ENCODE data around the gene CRIP3. TPM values are rescaled to one million over a fixed set of nuclear protein-coding genes. Genes with fewer than 3 reads are reported as not detected.

CRIP3 gene
- total and polyA plus RNA-seq, 2 donors (not counting 3 experiments of a cell fraction or from before 2014, with no cell fraction given), result not detected

DNA sequence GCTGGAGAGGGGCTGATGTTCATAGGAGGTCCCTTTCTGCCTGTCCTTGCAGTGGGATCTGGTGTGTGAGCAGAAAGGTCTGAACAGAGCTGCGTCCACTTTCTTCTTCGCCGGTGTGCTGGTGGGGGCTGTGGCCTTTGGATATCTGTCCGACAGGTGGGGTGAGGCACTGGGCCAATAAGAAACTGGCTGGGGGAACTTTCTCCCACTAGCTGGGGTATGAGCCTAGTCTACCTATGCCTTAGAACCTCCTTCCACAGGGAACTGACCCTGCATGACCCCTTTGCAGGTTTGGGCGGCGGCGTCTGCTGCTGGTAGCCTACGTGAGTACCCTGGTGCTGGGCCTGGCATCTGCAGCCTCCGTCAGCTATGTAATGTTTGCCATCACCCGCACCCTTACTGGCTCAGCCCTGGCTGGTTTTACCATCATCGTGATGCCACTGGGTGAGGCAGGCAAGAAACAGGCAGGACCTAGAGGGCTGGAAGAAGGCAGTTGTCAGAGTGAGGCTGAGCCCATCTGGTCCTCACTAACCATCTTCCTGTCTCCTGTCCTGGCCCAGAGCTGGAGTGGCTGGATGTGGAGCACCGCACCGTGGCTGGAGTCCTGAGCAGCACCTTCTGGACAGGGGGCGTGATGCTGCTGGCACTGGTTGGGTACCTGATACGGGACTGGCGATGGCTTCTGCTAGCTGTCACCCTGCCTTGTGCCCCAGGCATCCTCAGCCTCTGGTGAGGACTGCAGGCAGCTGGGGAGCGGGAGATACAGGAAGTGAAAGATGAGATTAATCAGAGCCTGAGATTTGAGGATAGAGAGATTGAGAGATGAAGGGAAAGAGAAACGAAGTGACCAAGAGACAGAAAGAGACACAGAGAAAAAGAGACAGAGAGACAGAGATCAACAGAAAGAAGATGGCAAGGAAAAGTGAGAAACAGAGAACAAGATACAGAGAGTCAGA lies 9.0 kb downstream of the CRIP3 start:
- Histone ChIP-seq H2AFZ (ENCODE audit: low read depth, low read length) (no peak overlapping the region), H3K4me1 (ENCODE audit: control insufficient read depth, extremely low read depth, insufficient read depth, low read length) (no peaks in the 10 kb centered on the region), H3K4me2 (ENCODE audit: insufficient read depth, low read length) (no peak overlapping the region), H4K20me1 (replicated peaks; ENCODE audit: control insufficient read depth, extremely low read depth, insufficient read depth, low read length) (no peaks in the 10 kb centered on the region), H3K9ac (replicated peaks; ENCODE audit: extremely low read depth, insufficient read depth, low read length) (no peak overlapping the region), H3K27me3 (ENCODE audit: control insufficient read depth in 2 of 2, insufficient read depth in 2 of 2, low read length in 2 of 2) (peaks cover 0 to 13% of the 10 kb centered on the region in 2 experiments), H3K9me1 (replicated peaks; ENCODE audit: control insufficient read depth, extremely low read depth, insufficient read depth, low read length) (no peaks in the 10 kb centered on the region), H3K27ac (ENCODE audit: insufficient read depth, low read depth, low read length) (no peak overlapping the region), H3K36me3 (ENCODE audit: control insufficient read depth in 2 of 2, extremely low read depth in 1 of 2, insufficient read depth in 2 of 2, low read length in 2 of 2) (no peaks in the 10 kb centered on the region), H3K4me3 (replicated peaks in 1 of 3; ENCODE audit: insufficient read depth in 1 of 3, low read depth in 1 of 3, low read length in 3 of 3) (no peak overlapping the region), H3K79me2 (ENCODE audit: control insufficient read depth, insufficient read depth, low read length) (no peaks in the 10 kb centered on the region), H3K9me3 (replicated peaks; ENCODE audit: control insufficient read depth, insufficient read depth, low read length) (no peaks in the 10 kb centered on the region)
- DNase-seq (ENCODE audit: low read depth, low spot score), result no peak
- ChIA-PET POLR2A (no interaction called here), CTCF (interaction anchor here (1.0 to 1.5 kb wide), 3 partner anchors 11 to 36 kb away, joined by 3 read pairs; no protein-coding TSS in a partner anchor)
- no peak for FAIRE-seq
- TF ChIP-seq FOS (IDR thresholded peaks at IDR 0.05; ENCODE audit: borderline replicate concordance, insufficient read depth, low read length) (no peak), EZH2 (IDR thresholded peaks at IDR 0.05; ENCODE audit: borderline replicate concordance, low read depth, low read length, severe bottlenecking) (no peak), POLR2A (IDR thresholded peaks at IDR 0.05; ENCODE audit: low read depth, low read length) (no peak), GATA2 (IDR thresholded peaks at IDR 0.05; ENCODE audit: insufficient read depth, insufficient read length, low read depth, low read length) (no peak), POLR2AphosphoS5 (IDR thresholded peaks at IDR 0.05; ENCODE audit: insufficient read depth, low read depth, low read length) (no peak), MYC (IDR thresholded peaks at IDR 0.05; ENCODE audit: low read depth, low read length) (no peak), JUN (IDR thresholded peaks at IDR 0.05; ENCODE audit: borderline replicate concordance, insufficient read depth, insufficient read length, low read depth) (no peak)
- TF ChIP-seq, protein P1, sequence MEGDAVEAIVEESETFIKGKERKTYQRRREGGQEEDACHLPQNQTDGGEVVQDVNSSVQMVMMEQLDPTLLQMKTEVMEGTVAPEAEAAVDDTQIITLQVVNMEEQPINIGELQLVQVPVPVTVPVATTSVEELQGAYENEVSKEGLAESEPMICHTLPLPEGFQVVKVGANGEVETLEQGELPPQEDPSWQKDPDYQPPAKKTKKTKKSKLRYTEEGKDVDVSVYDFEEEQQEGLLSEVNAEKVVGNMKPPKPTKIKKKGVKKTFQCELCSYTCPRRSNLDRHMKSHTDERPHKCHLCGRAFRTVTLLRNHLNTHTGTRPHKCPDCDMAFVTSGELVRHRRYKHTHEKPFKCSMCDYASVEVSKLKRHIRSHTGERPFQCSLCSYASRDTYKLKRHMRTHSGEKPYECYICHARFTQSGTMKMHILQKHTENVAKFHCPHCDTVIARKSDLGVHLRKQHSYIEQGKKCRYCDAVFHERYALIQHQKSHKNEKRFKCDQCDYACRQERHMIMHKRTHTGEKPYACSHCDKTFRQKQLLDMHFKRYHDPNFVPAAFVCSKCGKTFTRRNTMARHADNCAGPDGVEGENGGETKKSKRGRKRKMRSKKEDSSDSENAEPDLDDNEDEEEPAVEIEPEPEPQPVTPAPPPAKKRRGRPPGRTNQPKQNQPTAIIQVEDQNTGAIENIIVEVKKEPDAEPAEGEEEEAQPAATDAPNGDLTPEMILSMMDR (IDR thresholded peaks at IDR 0.05; ENCODE audit: extremely low read depth in 1 of 2, insufficient read depth in 1 of 2, low read depth in 1 of 2, low read length in 2 of 2), result no peak
- TF ChIP-seq, protein P2, sequence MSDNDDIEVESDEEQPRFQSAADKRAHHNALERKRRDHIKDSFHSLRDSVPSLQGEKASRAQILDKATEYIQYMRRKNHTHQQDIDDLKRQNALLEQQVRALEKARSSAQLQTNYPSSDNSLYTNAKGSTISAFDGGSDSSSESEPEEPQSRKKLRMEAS (IDR thresholded peaks at IDR 0.05; ENCODE audit: insufficient read depth, insufficient read length), result no peak
- intact Hi-C loops (cut with micrococcal nuclease), result no loop called here
- BruUV-seq (replicated peaks), result no TSS peak
- dilution Hi-C loops (cut with MboI; ENCODE audit: extremely low pct_ligation_motif_present, low sequenced_read_pairs), result no loop called here
